HEK293 (cell line): ENCODE measurements around the gene CADPS2.

Experiments
- CTCF ChIA-PET: fragments of 350-600 bp; formaldehyde crosslinking; extraction: SDS; loops from one replicate; lab custom pipeline; 2021; ENCODE audit warnings: antibody characterized with exemption; lab: Yijun Ruan, JAX
- POLR2A ChIA-PET: fragments of 300-600 bp; formaldehyde crosslinking; extraction: SDS; loops from one replicate; lab custom pipeline; 2020; ENCODE audit warnings: antibody characterized with exemption, inconsistent platforms; lab: Yijun Ruan, JAX
- H3K27ac ChIP-seq: fragments of 200-500 bp; sonication (Bioruptor generic); 2 replicates; pipeline ENCODE4 v1.5.1; 2014; ENCODE audit warnings: low read depth, low read length, control low read depth, inconsistent platforms; ENCODE audit errors: extremely low read depth
- H3K36me3 ChIP-seq, 2 experiments: fragments of 200-500 bp in 1 of 2; sonication (Bioruptor generic) in 1 of 2; 1 replicate in 1 of 2; 2 replicates in 1 of 2; pipeline ENCODE4 v1.5.1; 2014 to 2017; ENCODE audit warnings: inconsistent platforms in 2 of 2, low read length in 2 of 2; ENCODE audit not compliant: control insufficient read depth in 2 of 2, insufficient read depth in 1 of 2
- H3K4me1 ChIP-seq: fragments of 200-500 bp; sonication (Bioruptor generic); 2 replicates; pipeline ENCODE4 v1.5.1; 2014; ENCODE audit warnings: mild to moderate bottlenecking, low read length, inconsistent platforms; ENCODE audit not compliant: control insufficient read depth, insufficient read depth
- H3K4me3 ChIP-seq: 2 replicates; pipeline ENCODE4 v1.5.1; 2011; ENCODE audit warnings: low read depth, mild to moderate bottlenecking, control low read depth, low read length, moderate library complexity
- H3K9me3 ChIP-seq: fragments of 200-500 bp; sonication (Bioruptor generic); 2 replicates; pipeline ENCODE4 v1.5.1; 2014; ENCODE audit warnings: low read depth, low read length, inconsistent platforms; ENCODE audit not compliant: control insufficient read depth, insufficient read depth
- ATF2 ChIP-seq: fragments of 450-650 bp; formaldehyde crosslinking; IDR thresholded peaks from 2 replicates; pipeline ENCODE4 v1.5.1; 2016; ENCODE audit warnings: missing biosample characterization, missing genetic modification characterization, low read depth
- EGR2 ChIP-seq: fragments of 450-650 bp; formaldehyde crosslinking; IDR thresholded peaks from 2 replicates; pipeline ENCODE4 v1.5.1; 2016; ENCODE audit warnings: low read depth, missing biosample characterization, missing genetic modification characterization
- OSR2 ChIP-seq: fragments of 450-650 bp; formaldehyde crosslinking; IDR thresholded peaks from 2 replicates; pipeline ENCODE4 v1.5.1; 2016; ENCODE audit warnings: missing biosample characterization, missing genetic modification characterization
- ZFHX2 ChIP-seq: fragments of 450-650 bp; formaldehyde crosslinking; conservative IDR thresholded peaks from 2 replicates; pipeline ENCODE4 v1.5.1; 2016; ENCODE audit warnings: missing biosample characterization, missing genetic modification characterization
- ZNF132 ChIP-seq: fragments of 450-650 bp; formaldehyde crosslinking; IDR thresholded peaks from 2 replicates; pipeline ENCODE4 v1.5.1; 2017; ENCODE audit warnings: missing biosample characterization, missing genetic modification characterization, borderline replicate concordance
- ZNF175 ChIP-seq: fragments of 450-650 bp; formaldehyde crosslinking; IDR thresholded peaks from 2 replicates; pipeline ENCODE4 v1.5.1; 2016; ENCODE audit warnings: missing biosample characterization, missing genetic modification characterization
- ZNF214 ChIP-seq: fragments of 450-650 bp; formaldehyde crosslinking; IDR thresholded peaks from 2 replicates; pipeline ENCODE4 v1.5.1; 2017; ENCODE audit warnings: missing biosample characterization, mild to moderate bottlenecking, missing genetic modification characterization, borderline replicate concordance
- ZNF266 ChIP-seq: fragments of 450-650 bp; formaldehyde crosslinking; IDR thresholded peaks from 2 replicates; pipeline ENCODE4 v1.5.1; 2016; ENCODE audit warnings: missing biosample characterization, missing genetic modification characterization, low read depth
- ZNF398 ChIP-seq: fragments of 450-650 bp; formaldehyde crosslinking; IDR thresholded peaks from 2 replicates; pipeline ENCODE4 v1.5.1; 2017; ENCODE audit warnings: missing biosample characterization, missing genetic modification characterization
- ZNF529 ChIP-seq: fragments of 450-650 bp; formaldehyde crosslinking; IDR thresholded peaks from 2 replicates; pipeline ENCODE4 v1.5.1; 2017; ENCODE audit warnings: missing genetic modification characterization, missing biosample characterization; ENCODE audit not compliant: insufficient replicate concordance
- ZNF623 ChIP-seq: fragments of 450-650 bp; formaldehyde crosslinking; IDR thresholded peaks from 2 replicates; pipeline ENCODE4 v1.5.1; 2016; ENCODE audit warnings: missing biosample characterization, missing genetic modification characterization
- ZNF629 ChIP-seq: fragments of 450-650 bp; formaldehyde crosslinking; IDR thresholded peaks from 2 replicates; pipeline ENCODE4 v1.5.1; 2017; ENCODE audit warnings: missing biosample characterization, missing genetic modification characterization
- ZNF776 ChIP-seq: fragments of 450-650 bp; formaldehyde crosslinking; IDR thresholded peaks from 2 replicates; pipeline ENCODE4 v1.5.0; 2017; ENCODE audit warnings: missing biosample characterization, missing genetic modification characterization, borderline replicate concordance
- ZNF785 ChIP-seq: fragments of 450-650 bp; formaldehyde crosslinking; IDR thresholded peaks from 2 replicates; pipeline ENCODE4 v1.5.1; 2016; ENCODE audit warnings: missing biosample characterization, missing genetic modification characterization
- ZSCAN16 ChIP-seq: fragments of 450-650 bp; formaldehyde crosslinking; IDR thresholded peaks from 2 replicates; pipeline ENCODE4 v1.5.1; 2016; ENCODE audit warnings: missing biosample characterization, missing genetic modification characterization

CADPS2 gene

GRCh38 chr7:122867471-122867980 lies 18.7 kb downstream of the CADPS2 start:
- Histone ChIP-seq H3K4me3 (no peak overlapping the region), H3K9me3 (no peaks in the 10 kb centered on the region), H3K27ac (no peak overlapping the region), H3K36me3 (no peaks in the 10 kb centered on the region), H3K4me1 (no peaks in the 10 kb centered on the region)
- POLR2A ChIA-PET, result no interaction called here
- TF ChIP-seq ZNF132 (tag by site-specific recombination) (no peak), ZNF175 (tag by site-specific recombination) (no peak), ZNF266 (tag by site-specific recombination) (no peak), ZNF629 (tag by site-specific recombination) (no peak)
- CTCF ChIA-PET, result no interaction called here

- ChIA-PET CTCF (interaction anchor here (1.1 kb wide), 1 partner anchor 630 kb away, joined by 3 read pairs; no protein-coding TSS in a partner anchor), POLR2A (no interaction called here)
- Histone ChIP-seq H3K4me3 (no peak overlapping the region), H3K36me3 (no peaks in the 10 kb centered on the region), H3K9me3 (no peaks in the 10 kb centered on the region), H3K27ac (no peak overlapping the region), H3K4me1 (no peaks in the 10 kb centered on the region)
- peak; percentile 81 for TF ChIP-seq EGR2 (tag by site-specific recombination)
- TF ChIP-seq ATF2 (tag by site-specific recombination), result no peak
- peak; percentile 69 for TF ChIP-seq ZFHX2
These were observed 21.4 kb downstream of the CADPS2 start for GRCh38 chr7:122864838-122865237.

GRCh38 chr7:122864016-122864415 lies 22.2 kb downstream of the CADPS2 start:
- ChIA-PET POLR2A (no interaction called here), CTCF (no interaction called here)
- TF ChIP-seq ZNF623, result no peak
- no peak for TF ChIP-seq ZNF214 (tag by site-specific recombination)
- TF ChIP-seq ZNF776 (tag by site-specific recombination), result no peak
- TF ChIP-seq ZNF529 (tag by site-specific recombination), result no peak
- no peak for TF ChIP-seq ZNF398 (tag by site-specific recombination)
- TF ChIP-seq ZSCAN16 (tag by site-specific recombination), result no peak
- no peak for TF ChIP-seq OSR2 (tag by site-specific recombination)
- Histone ChIP-seq H3K4me1 (no peaks in the 10 kb centered on the region), H3K27ac (no peak overlapping the region), H3K4me3 (no peak overlapping the region), H3K36me3 (no peaks in the 10 kb centered on the region), H3K9me3 (no peaks in the 10 kb centered on the region)

GRCh38 chr7:122858320-122858719 lies 27.9 kb downstream of the CADPS2 start:
- POLR2A ChIA-PET, result no interaction called here
- no peak for TF ChIP-seq ZNF785
- TF ChIP-seq, all 188 proteins: peak for 0
- Histone ChIP-seq H3K4me1 (no peaks in the 10 kb centered on the region; the same call in 1 of the 2 replicates), H3K9me3 (no peaks in the 10 kb centered on the region), H3K27ac (no peak overlapping the region), H3K36me3 (no peaks in the 10 kb centered on the region), H3K4me3 (no peak overlapping the region)
- CTCF ChIA-PET, result no interaction called here
